ENCODE results near the gene IGFN1.
A peak's percentile ranks its signal among the peaks of the same experiment; 100 is the strongest.
"Not testable (repeated sequence)": the region's sequence is repeated elsewhere in the genome, so short reads cannot be mapped to it uniquely, and the experiment has no call there.

The IGFN1 gene

DNA sequence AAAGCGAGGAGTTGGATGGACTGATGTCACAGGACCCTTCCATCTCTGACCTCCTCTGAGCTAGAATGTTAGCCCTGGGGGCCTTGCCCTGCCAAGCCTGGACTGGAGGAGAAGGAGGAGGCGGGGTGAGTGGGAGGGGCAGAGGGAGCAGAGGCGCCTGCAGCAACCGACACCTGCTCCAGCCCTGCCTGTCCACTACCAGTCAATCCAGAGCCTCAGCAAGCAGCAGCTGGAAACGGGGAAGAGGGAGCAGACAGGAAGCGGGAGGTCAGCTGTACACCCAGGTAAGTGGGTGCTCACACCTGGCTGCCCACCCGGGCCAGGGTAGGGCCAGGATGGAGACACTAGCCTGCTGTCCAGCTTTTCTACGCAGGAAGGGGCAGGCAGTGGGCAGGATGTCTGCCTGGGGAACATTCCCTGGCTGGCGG lies at the start of gene IGFN1:
IGFN1 (plus strand) TSS at position 201 of the 428 bp plus-strand sequence. CDS start 2,470 bp downstream, outside the sequence.
- no peak for DNase-seq

GRCh38 chr1:201140941-201141260 lies 49.7 kb upstream of the IGFN1 start:
- DNase-seq: no peak

DNA sequence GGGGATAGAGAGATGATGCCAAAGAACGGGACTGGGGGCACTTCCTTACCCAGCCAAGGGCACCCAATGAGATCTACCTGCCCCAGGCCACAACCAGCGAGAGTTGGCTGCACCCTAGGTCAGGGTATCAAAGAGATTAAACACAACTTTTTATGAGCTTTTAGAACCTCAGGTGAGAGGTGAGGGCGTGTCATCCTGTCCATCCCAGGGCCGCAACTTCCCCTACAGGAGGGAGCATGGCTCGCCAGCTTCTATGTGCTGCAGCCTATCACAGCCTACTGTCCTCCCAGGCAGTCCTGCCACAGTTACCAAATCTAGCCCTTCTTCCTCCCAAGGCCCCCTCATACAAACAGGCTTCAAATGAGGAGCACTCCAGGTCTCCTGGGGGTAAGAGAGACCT lies 49.2 kb upstream of the IGFN1 start:
- DNase-seq: no peak

DNA sequence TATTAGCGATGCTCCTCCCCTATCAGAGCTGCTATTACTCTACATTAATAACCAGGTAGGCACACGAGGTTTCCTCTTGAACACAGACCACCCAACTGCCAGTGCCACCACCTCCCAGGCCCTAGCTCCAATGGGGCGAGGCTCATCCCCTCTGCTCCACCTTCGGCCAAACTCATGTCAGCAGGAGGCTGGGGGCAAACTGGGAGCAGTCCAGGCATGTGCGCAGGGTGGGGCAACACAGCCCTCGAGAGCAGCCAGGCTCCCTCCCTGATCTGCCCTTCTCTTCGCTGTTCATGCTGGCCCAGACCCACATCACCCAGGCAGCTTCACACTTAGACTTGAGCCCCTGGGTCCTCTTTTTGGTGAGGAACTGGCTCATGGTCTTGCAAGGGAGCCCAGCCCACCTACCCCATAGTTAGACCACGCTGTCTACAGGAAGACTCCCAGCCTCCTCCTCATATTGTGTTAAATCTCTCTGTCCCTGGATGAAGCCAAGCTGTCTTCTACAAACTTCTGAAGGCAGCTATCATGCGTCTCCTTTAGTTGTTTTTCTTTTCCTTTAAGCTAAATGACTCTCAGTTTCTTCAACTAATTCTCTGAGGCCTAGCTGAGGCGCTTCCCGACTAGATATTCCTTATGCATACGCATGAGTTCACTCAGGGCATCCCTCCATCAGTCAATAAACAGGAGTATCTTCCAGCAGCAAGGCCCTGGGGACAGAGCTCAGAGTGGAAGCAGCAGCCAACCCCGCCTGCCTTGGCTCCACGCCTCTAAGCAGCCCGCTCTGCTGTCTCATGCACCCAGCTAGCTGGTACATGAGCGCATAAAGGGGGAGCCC lies 48.4 kb upstream of the IGFN1 start:
- DNase-seq: no peak

- no peak for DNase-seq
Measured at GRCh38 chr1:201142849-201143725, 47.5 kb upstream of the IGFN1 start.

DNA sequence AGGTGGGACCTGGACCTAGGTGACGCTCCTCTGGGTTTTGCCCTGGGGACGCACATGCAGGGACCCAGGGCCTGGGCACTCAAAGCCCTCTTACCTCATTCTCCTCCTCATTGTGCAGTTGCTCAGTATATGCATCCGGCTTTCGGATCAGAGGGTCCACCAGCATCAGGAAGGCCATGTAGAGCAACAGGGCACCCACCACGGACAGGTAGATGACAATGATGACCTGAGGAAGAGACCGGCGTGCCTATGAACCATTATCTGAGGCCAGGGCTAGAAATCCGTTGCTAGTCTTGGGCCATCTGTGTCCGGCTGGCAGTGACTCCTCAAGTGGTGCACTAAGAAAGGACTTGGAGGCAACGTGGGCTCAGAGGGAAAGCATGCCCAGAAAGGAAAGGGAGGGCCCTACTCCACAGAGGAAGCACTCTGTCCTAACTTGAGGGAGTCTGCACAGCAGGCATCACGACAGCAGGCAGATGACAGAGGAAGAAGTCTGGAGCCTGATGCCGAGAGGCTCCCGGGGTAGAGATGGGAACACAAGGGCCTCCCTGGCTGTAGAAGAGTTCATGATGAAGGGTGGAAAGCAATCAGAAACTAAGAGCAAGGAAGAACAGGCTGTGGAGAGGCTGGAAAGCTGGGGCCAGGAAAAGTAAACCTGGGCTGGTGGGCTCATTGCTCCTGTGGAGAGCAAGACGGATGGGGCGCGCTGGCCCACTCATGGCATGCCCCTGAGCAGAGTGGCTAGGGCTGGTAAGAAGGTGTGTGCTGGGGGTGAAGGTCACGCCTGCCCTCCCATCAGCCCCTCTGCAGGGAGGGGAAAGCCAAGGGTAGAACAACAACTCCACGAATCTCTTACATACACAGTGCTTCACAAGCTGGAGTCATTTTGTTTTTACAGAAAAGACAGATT lies 46.6 kb upstream of the IGFN1 start:
- no peak for DNase-seq

DNA sequence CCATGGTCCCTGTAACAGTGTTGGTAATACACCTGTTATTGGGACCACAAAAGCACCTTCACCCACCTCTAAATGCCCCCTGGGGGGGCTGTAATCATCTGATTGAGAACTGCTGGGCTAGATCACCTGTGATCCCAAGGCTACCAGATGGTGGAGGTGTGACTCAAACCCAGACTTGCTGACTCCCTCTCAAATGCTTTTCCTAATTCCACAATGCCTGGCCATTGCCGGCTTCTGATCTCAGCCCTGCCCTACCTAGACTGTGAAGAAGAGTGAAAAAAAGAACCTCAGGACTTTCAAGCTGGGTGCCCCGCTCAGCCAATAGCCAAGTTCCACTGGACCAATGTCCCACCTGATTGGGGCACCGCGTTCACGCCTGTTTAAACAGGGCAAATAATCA lies 45.9 kb upstream of the IGFN1 start:
- DNase-seq: no peak

DNA sequence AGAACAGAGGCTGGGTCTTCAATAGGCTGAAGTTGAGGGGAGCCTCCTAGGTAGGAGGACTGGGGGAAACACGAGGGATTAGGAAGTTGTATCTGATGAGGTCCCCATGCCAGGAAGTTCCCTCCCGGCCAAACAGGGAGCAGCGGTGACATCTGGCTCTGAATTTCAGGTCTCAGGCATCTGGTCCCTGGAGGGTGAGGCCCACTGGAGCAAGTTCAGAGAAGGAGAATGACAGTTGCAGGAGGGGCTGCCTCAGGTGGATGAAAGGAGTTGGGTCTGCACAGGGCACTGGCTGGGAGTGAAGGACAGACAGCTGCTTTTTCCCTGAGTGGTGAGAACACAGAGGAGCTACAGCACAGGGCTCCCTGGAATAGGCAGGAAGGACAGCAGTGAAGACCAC lies 45.5 kb upstream of the IGFN1 start:
- DNase-seq: no peak

DNA sequence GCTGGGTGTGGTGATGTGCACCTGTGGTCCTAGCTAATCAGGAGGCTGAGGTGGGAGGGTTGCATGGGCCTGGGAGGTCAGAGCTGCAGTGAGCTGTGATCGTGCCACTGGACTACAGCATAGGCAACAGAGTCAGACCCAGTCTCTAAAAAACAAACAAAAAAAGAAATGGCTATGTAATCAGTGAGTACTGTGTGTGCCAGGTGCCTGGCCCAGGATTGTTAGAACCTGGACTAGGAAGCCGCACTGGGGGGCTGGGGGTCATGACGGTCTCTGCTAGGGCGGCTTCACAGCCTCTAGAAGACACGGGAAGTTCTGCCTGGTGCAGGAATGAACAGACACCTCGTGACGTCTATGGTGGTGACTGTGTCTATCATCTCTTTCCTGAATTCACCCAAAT lies 44.8 kb upstream of the IGFN1 start:
- DNase-seq: no peak

GRCh38 chr1:201146626-201147390 lies 43.8 kb upstream of the IGFN1 start:
- peak; percentile 3 for DNase-seq

GRCh38 chr1:201147396-201148015 lies 43.1 kb upstream of the IGFN1 start:
- peak; percentile 11 for DNase-seq

GRCh38 chr1:201149400-201149799 lies 41.2 kb upstream of the IGFN1 start:
- DNase-seq: peak; percentile 15

GRCh38 chr1:201153474-201154388 lies 36.9 kb upstream of the IGFN1 start:
- DNase-seq: no peak

GRCh38 chr1:201154389-201155165 lies 36.0 kb upstream of the IGFN1 start, which contains the start of gene TMEM9:
Gene TMEM9, minus strand, starts transcription at chr1:201154474. Its CDS starts 551 bp downstream, at chr1:201153923.
- DNase-seq: peak; percentile 99

- no peak for DNase-seq
Measured at GRCh38 chr1:201155354-201155753, 35.3 kb upstream of the IGFN1 start.

DNA sequence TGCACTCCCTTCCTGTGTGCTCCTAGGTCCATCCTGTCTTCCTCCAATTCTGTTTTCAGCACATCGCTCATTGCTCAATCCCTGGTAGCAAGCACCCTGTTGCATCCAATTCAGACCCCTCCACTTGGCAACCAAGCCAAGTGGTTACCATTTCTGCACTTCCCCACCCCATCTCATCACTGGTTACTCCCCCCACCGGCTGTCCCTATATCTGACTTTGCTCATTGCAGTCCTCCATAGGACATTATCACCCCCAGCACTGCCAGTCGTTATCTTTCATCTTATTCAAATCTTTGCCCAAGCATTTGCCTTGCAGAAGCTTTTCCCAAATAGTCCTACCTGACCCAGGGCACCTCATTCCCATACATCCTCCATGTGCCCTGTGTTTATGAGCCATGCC lies 34.3 kb upstream of the IGFN1 start:
- no peak for DNase-seq

DNA sequence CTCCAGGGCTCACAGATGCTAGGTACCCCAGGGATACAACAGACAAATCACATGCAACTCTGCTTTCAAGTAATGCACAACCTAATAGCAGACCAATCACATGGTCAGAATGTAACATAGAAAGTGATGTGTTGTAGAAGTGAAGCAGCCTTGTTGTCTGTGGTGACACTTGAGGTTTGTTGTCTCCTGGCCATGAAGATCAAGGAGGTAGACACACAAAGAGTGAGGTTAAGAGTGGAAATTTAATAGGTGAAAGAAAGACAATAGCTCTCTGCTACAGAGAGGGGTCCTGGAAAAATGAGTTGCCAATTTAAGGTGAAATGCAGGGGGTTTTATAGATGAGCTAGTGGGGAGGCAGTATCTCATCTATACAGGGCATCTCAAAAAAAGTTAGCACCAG lies 33.8 kb upstream of the IGFN1 start:
- DNase-seq: no peak

DNA sequence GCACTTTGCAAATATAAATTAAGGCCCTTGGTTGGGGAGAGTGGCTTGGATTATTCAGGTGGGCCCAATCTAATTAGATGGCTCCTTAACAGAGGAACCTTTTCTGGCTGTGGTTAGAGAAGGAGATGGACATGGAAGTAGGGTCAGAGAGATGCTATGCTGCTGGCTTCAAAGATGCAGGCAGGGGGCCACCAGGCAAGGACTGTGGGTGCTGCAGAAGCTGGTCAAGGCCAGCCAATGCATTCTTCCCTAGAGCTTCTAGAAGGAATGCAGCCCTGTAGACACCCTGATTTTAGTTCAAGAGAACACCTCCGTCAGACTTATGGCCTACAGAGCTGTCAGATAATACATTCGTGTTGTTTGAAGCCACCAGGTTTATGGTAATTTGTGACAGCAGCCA lies 32.7 kb upstream of the IGFN1 start:
- DNase-seq: no peak

DNA sequence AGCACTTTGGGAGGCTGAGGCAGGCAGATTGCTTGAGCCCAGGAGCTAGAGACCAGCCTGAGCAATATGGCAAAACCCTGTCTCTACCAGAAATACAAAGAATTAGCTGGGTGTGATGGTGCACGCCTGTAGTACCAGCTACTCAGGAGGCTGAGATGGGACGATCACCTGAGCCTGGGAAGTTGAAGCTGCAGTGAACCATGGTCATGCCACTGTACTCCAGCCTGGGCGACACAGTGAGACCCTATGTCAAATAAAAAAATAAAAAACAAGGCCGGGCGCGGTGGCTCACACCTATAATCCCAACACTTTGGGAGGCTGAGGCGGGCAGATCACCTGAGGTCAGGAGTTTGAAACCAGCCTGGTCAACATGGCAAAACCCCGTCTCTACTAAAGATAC lies 27.6 kb upstream of the IGFN1 start:
- DNase-seq: not testable (repeated sequence)

DNA sequence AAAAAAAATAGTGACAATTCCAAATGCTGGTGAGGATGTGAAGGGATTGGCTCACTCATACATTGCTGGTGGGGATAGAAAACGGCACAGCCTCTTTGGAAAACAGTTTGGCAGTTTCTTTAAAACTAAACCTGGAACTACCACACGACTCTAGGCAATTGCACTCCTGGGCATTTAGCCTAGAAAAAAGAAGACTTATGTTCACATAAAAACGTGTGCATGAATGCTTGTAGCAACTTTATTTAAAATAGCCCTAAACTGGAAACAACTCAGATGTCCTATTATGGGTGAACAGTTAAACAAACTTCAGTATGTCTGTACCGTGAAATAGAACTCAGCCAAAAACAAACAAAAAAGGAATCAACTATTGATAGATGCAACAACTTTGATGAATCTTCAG lies 26.9 kb upstream of the IGFN1 start:
- DNase-seq: no peak

Measured in activated T-cell treated with anti-CD3 and anti-CD28 coated beads, Interleukin-2, amount 50 U/mL, for 1 hour (primary cell).